CD4-positive, alpha-beta T cell treated with Interferon gamma for 1 hour (primary cell): ENCODE data around the gene CXCL8.

Experiments used
- DNase-seq: peaks from one replicate; pipeline ENCODE4 v3.0.0-alpha.2; 2020

CXCL8 gene

GRCh38 chr4:73718375-73719373, 21.7 kb upstream of the CXCL8 start:
- DNase-seq: no peak

GRCh38 chr4:73721435-73721834, 18.9 kb upstream of the CXCL8 start:
- no peak for DNase-seq

- no peak for DNase-seq
Observed at GRCh38 chr4:73721909-73722308, 18.5 kb upstream of the CXCL8 start.

GRCh38 chr4:73723023-73723422, 17.3 kb upstream of the CXCL8 start:
- no peak for DNase-seq

- DNase-seq: no peak
Observed at GRCh38 chr4:73723928-73724327, 16.4 kb upstream of the CXCL8 start.

- no peak for DNase-seq
Observed at GRCh38 chr4:73725510-73725909, 14.9 kb upstream of the CXCL8 start.

- no peak for DNase-seq
Observed at GRCh38 chr4:73725985-73726384, 14.4 kb upstream of the CXCL8 start.

- no peak for DNase-seq
Observed at GRCh38 chr4:73727685-73728084, 12.7 kb upstream of the CXCL8 start.

GRCh38 chr4:73728091-73728741, 12.2 kb upstream of the CXCL8 start:
- no peak for DNase-seq

- peak; percentile 29 for DNase-seq
Observed at GRCh38 chr4:73729534-73730165, 10.7 kb upstream of the CXCL8 start.

GRCh38 chr4:73730292-73730691, 10.1 kb upstream of the CXCL8 start:
- no peak for DNase-seq

GRCh38 chr4:73730867-73731266, 9.5 kb upstream of the CXCL8 start:
- DNase-seq: no peak

GRCh38 chr4:73731968-73732610, 8.3 kb upstream of the CXCL8 start:
- DNase-seq: peak; percentile 32

GRCh38 chr4:73732759-73733431, 7.5 kb upstream of the CXCL8 start:
- DNase-seq: no peak

GRCh38 chr4:73734530-73735001, 5.8 kb upstream of the CXCL8 start:
- DNase-seq: no peak

GRCh38 chr4:73735231-73735630, 5.1 kb upstream of the CXCL8 start:
- DNase-seq: no peak

GRCh38 chr4:73741031-73741749, 821 bp downstream of the CXCL8 start:
- no peak for DNase-seq

GRCh38 chr4:73741750-73742489, 1.6 kb downstream of the CXCL8 start:
- DNase-seq: no peak

- no peak for DNase-seq
Observed at GRCh38 chr4:73742490-73743160, 2.3 kb downstream of the CXCL8 start.

GRCh38 chr4:73743281-73743680, 2.9 kb downstream of the CXCL8 start:
- no peak for DNase-seq
